Liver (tissue), 9 donors: Measurements from ENCODE around the gene GSK3B. TPM values are rescaled to one million over a fixed set of nuclear protein-coding genes. Genes with fewer than 3 reads are reported as not detected.

Experiments
- DNase-seq: peaks from one replicate; pipeline ENCODE4 v3.0.0-alpha.2; 2017; ENCODE audit warnings: low spot score
- H3K27ac ChIP-seq, 2 donors: one replicate each; pipeline ENCODE4 v1.7.0; 2013; ENCODE audit warnings: inconsistent platforms in 2 of 2, low read length in 2 of 2, control low read depth in 1 of 2, low read depth in 1 of 2, mild to moderate bottlenecking in 1 of 2
- H3K27me3 ChIP-seq, 4 donors: one replicate each; pipeline versions ENCODE4 v1.6.1 to v1.7.0; 2013; ENCODE audit warnings: low read length in 3 of 4, inconsistent platforms in 1 of 4, mild to moderate bottlenecking in 1 of 4, moderate library complexity in 1 of 4; ENCODE audit not compliant: control insufficient read depth in 4 of 4, insufficient read depth in 4 of 4
- H3K36me3 ChIP-seq, 4 donors: one replicate each; pipeline versions ENCODE4 v1.6.1 to v1.7.0; 2013; ENCODE audit warnings: low read length in 3 of 4, mild to moderate bottlenecking in 3 of 4, low read depth in 1 of 4, moderate library complexity in 1 of 4; ENCODE audit not compliant: control insufficient read depth in 4 of 4, insufficient read depth in 3 of 4
- H3K4me1 ChIP-seq, 4 donors: one replicate each; pipeline versions ENCODE4 v1.6.1 to v1.7.0; 2013; ENCODE audit warnings: low read length in 3 of 4, mild to moderate bottlenecking in 3 of 4, moderate library complexity in 1 of 4; ENCODE audit not compliant: control insufficient read depth in 4 of 4, insufficient read depth in 4 of 4
- H3K4me3 ChIP-seq, 3 donors: one replicate each; pipeline versions ENCODE4 v1.6.1 to v1.7.0; 2013; ENCODE audit warnings: low read length in 3 of 3, control low read depth in 1 of 3, low read depth in 1 of 3, mild to moderate bottlenecking in 1 of 3
- H3K9ac ChIP-seq, 2 donors: one replicate each; pipeline ENCODE4 v1.7.0; 2013; ENCODE audit warnings: low read length in 2 of 2, mild to moderate bottlenecking in 2 of 2, moderate library complexity in 2 of 2, control low read depth in 1 of 2, low read depth in 1 of 2
- H3K9me3 ChIP-seq, 4 donors: one replicate each; pipeline versions ENCODE4 v1.6.1 to v1.7.0; 2013; ENCODE audit warnings: low read length in 3 of 4; ENCODE audit not compliant: control insufficient read depth in 4 of 4
- ATF3 ChIP-seq: IDR thresholded peaks from 2 replicates; pipeline ENCODE4 v1.6.1; 2016; ENCODE audit warnings: antibody characterized with exemption
- CTCF ChIP-seq: fragments of 150-350 bp; IDR thresholded peaks from 2 replicates; pipeline ENCODE4 v1.5.1; 2017; ENCODE audit warnings: improper control_type of control experiment, low read depth, low read length; ENCODE audit not compliant: missing input control
- EGR1 ChIP-seq, 2 donors: IDR thresholded peaks; 2 replicates each; pipeline ENCODE4 v1.6.1; 2016 to 2018; ENCODE audit warnings: antibody characterized with exemption in 2 of 2, low read depth in 2 of 2
- FOXA2 ChIP-seq: IDR thresholded peaks from 2 replicates; pipeline ENCODE4 v1.6.1; 2016; ENCODE audit warnings: antibody characterized with exemption
- GABPA ChIP-seq, 2 donors: IDR thresholded peaks in 1 of 2; conservative IDR thresholded peaks in 1 of 2; 2 replicates each; pipeline ENCODE4 v1.6.1; 2016; ENCODE audit warnings: antibody characterized with exemption in 2 of 2, mild to moderate bottlenecking in 1 of 2, moderate library complexity in 1 of 2
- HNF4A ChIP-seq, 2 donors: conservative IDR thresholded peaks; 2 replicates each; pipeline ENCODE4 v1.6.1; 2016; ENCODE audit warnings: antibody characterized with exemption in 2 of 2, mild to moderate bottlenecking in 2 of 2
- HNF4G ChIP-seq: IDR thresholded peaks from 2 replicates; pipeline ENCODE4 v1.6.1; 2016; ENCODE audit warnings: antibody characterized with exemption
- JUND ChIP-seq, 2 donors: IDR thresholded peaks; 2 replicates each; pipeline ENCODE4 v1.6.1; 2016; ENCODE audit warnings: antibody characterized with exemption in 2 of 2
- MAX ChIP-seq: IDR thresholded peaks from 2 replicates; pipeline ENCODE4 v1.6.1; 2016; ENCODE audit warnings: antibody characterized with exemption
- NR2F2 ChIP-seq: IDR thresholded peaks from 2 replicates; pipeline ENCODE4 v1.6.1; 2016; ENCODE audit warnings: antibody characterized with exemption
- RAD21 ChIP-seq, 2 donors: IDR thresholded peaks; 2 replicates each; pipeline ENCODE4 v1.6.1; 2016; ENCODE audit warnings: antibody characterized with exemption in 2 of 2, mild to moderate bottlenecking in 2 of 2
- REST ChIP-seq: IDR thresholded peaks from 2 replicates; pipeline ENCODE4 v1.6.1; 2016; ENCODE audit warnings: antibody characterized with exemption, mild to moderate bottlenecking
- RXRA ChIP-seq, 2 donors: IDR thresholded peaks; 2 replicates each; pipeline ENCODE4 v1.6.1; 2017 to 2018; ENCODE audit warnings: antibody characterized with exemption in 2 of 2, mild to moderate bottlenecking in 1 of 2
- SP1 ChIP-seq: IDR thresholded peaks from 2 replicates; pipeline ENCODE4 v1.6.1; 2018; ENCODE audit warnings: antibody characterized with exemption, mild to moderate bottlenecking
- TAF1 ChIP-seq: conservative IDR thresholded peaks from 2 replicates; pipeline ENCODE4 v1.6.1; 2016; ENCODE audit warnings: antibody characterized with exemption, mild to moderate bottlenecking
- YY1 ChIP-seq: IDR thresholded peaks from 2 replicates; pipeline ENCODE4 v1.6.1; 2016; ENCODE audit warnings: antibody characterized with exemption, mild to moderate bottlenecking
- WGBS: extraction: QIAGEN DNeasy Blood & Tissue Kit; methylation state at CpG from one replicate; pipeline ENCODE4 v1.1.7; 2013; 5-methylcytosine and 5-hydroxymethylcytosine counted together
- polyA plus RNA-seq, 2 donors: library from polyadenylated mRNA; stranded (reverse) in 1 of 2; unstranded in 1 of 2; fragments of 200-250 nt in 1 of 2; fragments of >200 nt in 1 of 2; fragmentation: Nextera tagmentation in 1 of 2; extraction: Ambion mirVana in 1 of 2; gene quantifications; one replicate each; pipeline versions ENCODE4 v1.2.1 to v1.2.3, GENCODE V29; 2013 to 2015
- total RNA-seq, 2 donors: library from RNA; depleted of rRNA; stranded (reverse); fragments of >200 nt; gene quantifications; one replicate each; pipeline ENCODE4 v1.2.3, GENCODE V29; 2014
- donor health status: healthy.
- donor health status: healthy.
- donor health status: healthy.
- donor health status: healthy.
- donor health status: healthy.

The GSK3B gene
- total and polyA plus RNA-seq, 4 donors, result 10.5 to 20.8 (median 18.5) TPM

- TF ChIP-seq CTCF, result no peak
Measured at GRCh38 chr3:120027226-120027625, 67.0 kb downstream of the GSK3B start (continued).

GRCh38 chr3:120025520-120025919, 68.7 kb downstream of the GSK3B start:
- WGBS, result 91% methylated on average over 2 of the region's 2 CpGs
- Histone ChIP-seq H3K4me1 (peaks cover 0 to 3% (median under 1%) of the 10 kb centered on the region in 4 donors), H3K9ac (no peak overlapping the region), H3K4me3 (no peak overlapping the region), H3K9me3 (no peaks in the 10 kb centered on the region), H3K36me3 (no peaks in the 10 kb centered on the region), H3K27ac (no peak overlapping the region), H3K27me3 (no peaks in the 10 kb centered on the region)
- TF ChIP-seq YY1, result no peak
- no peak for TF ChIP-seq ATF3
- DNase-seq, result no peak

GRCh38 chr3:120024103-120024502, 70.1 kb downstream of the GSK3B start:
- no peaks in the 10 kb centered on the region for H3K9me3 ChIP-seq
- no peak for TF ChIP-seq YY1
- no peak for TF ChIP-seq SP1
- TF ChIP-seq HNF4A (conservative IDR thresholded peaks at IDR 0.05), result no peak
- no peak for TF ChIP-seq ATF3
- no peak for TF ChIP-seq NR2F2
- no peak for TF ChIP-seq EGR1 (IDR thresholded peaks at IDR 0.05; ENCODE audit: low read depth in 2 of 2)
- TF ChIP-seq TAF1, result no peak
- no peak for TF ChIP-seq MAX
- no peak for TF ChIP-seq GABPA (IDR thresholded peaks at IDR 0.05 in 1 of 2, conservative IDR thresholded peaks at IDR 0.05 in 1 of 2)
- TF ChIP-seq REST, result no peak
- no peak for TF ChIP-seq HNF4G
- no peak for TF ChIP-seq FOXA2
- no peak for TF ChIP-seq JUND (IDR thresholded peaks at IDR 0.05)
- no peak for TF ChIP-seq CTCF
- TF ChIP-seq RXRA (IDR thresholded peaks at IDR 0.05), result no peak
- TF ChIP-seq RAD21 (IDR thresholded peaks at IDR 0.05), result no peak
- DNase-seq, result no peak
- no peak overlapping the region for H3K4me3 ChIP-seq
- 100% methylated on average over 1 of the region's 1 CpG for WGBS
- no peaks in the 10 kb centered on the region for H3K27me3 ChIP-seq
- no peak overlapping the region for H3K27ac ChIP-seq
- no peaks in the 10 kb centered on the region for H3K36me3 ChIP-seq
- no peak overlapping the region for H3K9ac ChIP-seq
- H3K4me1 ChIP-seq, result peaks cover 0 to 3% (median under 1%) of the 10 kb centered on the region in 4 donors
